ENCODE data around the gene SPOCK3.

SPOCK3 gene

DNA sequence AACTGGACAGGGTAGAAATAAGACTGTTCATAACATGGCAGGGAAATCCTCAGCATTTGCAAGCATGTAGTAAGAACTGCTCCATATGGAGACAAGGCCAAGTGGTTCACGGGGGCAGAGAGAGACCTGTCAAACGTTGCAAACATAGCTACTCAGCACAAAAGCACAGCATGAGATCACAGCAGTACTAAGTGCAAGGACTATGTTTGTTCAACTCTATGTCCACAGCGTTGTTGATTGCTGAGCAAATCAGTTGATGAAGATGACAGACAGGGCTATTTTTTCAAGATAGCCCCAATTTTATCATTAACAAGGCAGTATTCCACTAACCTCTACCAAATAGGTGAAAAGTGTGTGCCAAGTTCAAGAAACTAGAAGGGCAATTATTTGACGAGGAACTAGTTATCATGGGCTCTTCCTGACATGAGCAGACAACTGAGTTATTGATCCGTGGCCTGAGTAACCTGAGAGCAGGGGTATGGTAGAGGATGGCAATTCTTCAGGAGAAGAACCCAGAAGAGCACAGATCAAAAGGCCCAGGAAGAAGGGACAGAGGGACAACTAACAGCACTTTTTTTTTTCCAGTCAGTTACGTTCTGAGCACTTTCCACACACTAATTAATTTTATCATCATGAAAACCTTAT lies 57.4 kb downstream of the SPOCK3 start:
- no peak for DNase-seq (ENCODE audit: low read depth)

- no peak for DNase-seq (ENCODE audit: low read depth)
These were observed 62.4 kb downstream of the SPOCK3 start for GRCh38 chr4:167171928-167172327.

GRCh38 chr4:167168611-167169010 lies 65.7 kb downstream of the SPOCK3 start:
- no peak for DNase-seq (ENCODE audit: low read depth)

DNA sequence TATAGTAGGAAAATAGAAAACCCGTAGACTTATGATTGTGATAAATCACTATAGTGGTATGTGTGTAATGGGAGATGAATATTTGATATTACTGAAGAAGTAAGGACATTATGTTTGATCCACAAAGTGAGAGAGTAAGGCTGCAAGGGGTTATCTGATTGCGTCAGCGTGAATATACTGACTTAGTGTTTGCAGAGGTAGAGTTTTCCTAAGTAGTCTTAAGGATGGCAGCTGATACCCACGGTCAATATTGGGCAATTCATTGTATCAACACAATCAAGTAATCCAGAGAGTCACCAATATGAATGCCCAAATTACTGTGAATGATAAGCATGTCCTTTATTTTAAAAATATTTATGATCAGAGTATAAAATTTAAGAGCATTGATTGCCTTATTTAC lies 83.7 kb downstream of the SPOCK3 start:
- DNase-seq (ENCODE audit: low read depth): no peak

- DNase-seq (ENCODE audit: low read depth): no peak
These were observed 89.7 kb downstream of the SPOCK3 start for GRCh38 chr4:167144605-167145004.

DNA sequence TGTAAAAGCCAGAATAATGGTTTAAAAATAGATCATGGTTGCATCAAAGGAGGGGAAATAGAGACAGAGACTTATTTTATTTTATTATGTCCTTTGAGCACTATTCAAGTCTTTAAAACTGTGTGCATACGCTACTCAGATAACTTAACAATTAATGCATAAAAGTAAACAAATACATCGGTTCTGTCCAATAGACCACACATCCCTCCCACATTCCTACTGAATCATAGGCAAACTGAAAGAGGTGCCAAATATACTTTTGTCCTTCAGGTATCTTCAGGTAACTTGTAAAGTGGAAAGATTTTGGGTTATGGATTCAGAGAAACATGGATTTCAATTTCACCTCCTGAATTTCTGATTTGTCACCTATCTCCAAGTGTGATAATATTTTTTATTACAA lies 91.3 kb downstream of the SPOCK3 start:
- DNase-seq (ENCODE audit: low read depth): no peak

GRCh38 chr4:167136270-167136669 lies 98.0 kb downstream of the SPOCK3 start:
- DNase-seq (ENCODE audit: low read depth): no peak

DNA sequence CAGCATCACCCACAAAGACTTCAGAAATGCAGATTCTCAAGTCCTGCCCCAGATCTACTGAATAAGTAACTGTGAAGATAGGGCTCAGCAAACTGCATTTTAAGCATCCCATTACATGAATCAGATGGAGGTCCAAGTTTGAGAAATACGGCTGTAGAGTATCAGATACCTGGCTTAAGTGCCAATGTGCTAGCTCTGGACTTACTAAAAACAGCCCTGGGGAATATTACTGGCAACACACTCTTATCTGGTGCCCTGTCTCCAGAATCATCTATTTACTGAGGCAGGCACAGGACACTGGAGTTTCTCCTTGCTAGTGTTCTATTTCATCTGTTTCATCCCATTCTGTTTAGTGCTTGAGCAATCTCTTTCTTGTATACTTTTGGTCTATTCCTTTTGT lies 105.1 kb downstream of the SPOCK3 start:
- no peak for DNase-seq (ENCODE audit: low read depth)

GRCh38 chr4:167119392-167119791 lies 114.9 kb downstream of the SPOCK3 start:
- no peak for DNase-seq (ENCODE audit: low read depth)

DNA sequence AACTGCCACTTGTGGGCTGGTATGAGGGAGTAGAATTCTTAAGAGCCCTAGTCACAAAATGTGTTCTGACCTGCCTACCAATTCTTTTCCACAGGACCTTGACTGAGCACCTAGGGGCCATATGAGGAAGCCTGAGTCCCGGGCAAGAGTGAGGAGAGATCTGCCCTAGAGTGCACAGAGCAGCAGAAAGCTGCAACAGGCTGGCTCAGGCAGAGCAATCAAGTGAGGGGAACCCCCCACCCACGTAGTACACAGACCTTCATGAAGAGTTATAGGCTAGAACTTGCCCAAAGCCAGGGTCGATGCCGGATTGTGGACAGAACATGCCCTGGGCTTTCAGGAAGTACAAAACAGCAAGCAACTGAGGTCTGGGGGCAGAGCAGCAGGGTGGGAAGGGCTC lies 117.0 kb downstream of the SPOCK3 start:
- no peak for DNase-seq (ENCODE audit: low read depth)

DNA sequence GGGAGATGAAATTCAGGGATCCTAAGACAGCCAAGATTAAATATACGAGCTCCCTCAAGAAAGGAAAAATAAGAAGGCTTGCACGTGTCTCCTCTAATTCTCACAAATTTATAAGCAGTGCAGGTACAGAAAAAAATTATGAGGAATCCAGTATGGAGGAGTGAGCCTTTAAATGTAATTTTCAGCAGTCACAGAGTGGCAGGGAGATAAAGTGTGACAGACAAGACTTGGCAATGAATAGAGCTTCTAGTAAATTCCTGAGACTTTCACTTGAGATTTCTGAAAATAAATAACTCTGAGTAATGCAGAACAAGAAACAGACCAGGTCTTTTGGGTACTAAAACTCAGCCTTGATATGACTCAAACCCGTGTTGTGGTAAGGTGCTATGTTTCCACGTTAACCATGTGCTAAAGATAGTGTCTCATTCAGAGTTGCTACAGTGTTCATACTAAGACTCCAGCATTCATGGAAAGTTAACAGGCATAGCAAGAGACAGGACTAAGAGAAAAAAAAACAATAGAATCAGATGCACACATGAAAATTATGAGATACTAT lies 119.8 kb downstream of the SPOCK3 start:
- DNase-seq (ENCODE audit: low read depth): no peak

DNA sequence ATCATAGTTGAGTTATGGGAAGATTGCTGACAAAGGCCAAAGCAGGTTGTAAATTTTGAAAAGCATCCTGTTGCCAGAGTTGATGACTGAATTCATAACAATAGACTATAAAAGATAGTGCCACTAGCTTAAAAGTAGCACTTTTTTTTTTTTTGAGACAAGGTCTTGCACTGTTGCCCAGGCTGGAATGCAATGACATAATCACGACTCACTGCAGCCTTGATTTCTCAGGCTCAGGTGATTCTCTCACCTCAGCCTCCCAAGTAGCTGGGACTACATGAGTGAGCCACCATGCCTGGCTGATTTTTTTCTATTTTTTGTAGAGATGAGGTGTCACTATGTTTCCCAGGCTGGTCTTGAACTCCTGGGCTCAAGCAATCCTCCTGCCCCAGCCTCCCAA lies 122.7 kb downstream of the SPOCK3 start:
- no peak for DNase-seq (ENCODE audit: low read depth)

GRCh38 chr4:167111092-167111491 lies 123.2 kb downstream of the SPOCK3 start:
- no peak for DNase-seq (ENCODE audit: low read depth)

- DNase-seq (ENCODE audit: low read depth): no peak
These were observed 124.4 kb downstream of the SPOCK3 start for GRCh38 chr4:167109859-167110258.

DNA sequence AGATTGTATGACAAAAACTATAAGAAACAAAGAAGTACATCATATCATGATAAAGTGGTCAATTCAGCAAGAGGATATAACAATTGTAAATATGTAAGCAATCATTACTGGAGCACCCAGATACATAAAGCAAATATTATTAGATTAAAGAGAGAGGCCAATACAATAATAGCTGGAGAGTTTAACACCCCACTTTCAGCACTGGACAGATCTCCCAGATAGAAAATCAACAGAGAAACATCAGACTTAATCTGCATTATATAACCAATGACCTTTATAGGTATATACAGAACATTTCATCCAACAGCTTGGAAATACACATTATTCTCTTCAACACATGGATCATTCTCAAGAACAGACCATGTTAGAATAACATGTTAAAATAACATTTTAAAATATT lies 128.4 kb downstream of the SPOCK3 start:
- DNase-seq (ENCODE audit: low read depth): no peak

DNA sequence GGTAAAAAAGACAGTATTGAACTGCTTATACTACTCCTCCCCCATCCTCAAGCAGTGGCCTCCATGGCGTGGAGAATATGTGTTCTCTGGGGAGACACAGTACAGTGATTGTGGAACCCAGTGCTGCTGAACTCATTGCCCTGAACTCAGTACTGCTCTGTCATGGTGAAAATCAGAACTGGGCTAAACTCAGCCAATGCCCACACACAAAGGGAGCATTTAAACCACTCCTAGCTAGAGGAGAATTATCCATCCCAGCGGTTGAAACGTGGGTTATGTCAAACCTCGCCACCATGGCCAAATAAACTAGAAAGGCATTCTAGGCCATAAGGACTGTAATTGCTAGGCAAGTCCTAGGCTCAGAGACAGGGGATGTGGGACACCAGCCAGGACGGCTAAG lies 131.8 kb downstream of the SPOCK3 start:
- no peak for DNase-seq (ENCODE audit: low read depth)

- DNase-seq (ENCODE audit: low read depth): no peak
These were observed 133.3 kb downstream of the SPOCK3 start for GRCh38 chr4:167101035-167101434.

DNA sequence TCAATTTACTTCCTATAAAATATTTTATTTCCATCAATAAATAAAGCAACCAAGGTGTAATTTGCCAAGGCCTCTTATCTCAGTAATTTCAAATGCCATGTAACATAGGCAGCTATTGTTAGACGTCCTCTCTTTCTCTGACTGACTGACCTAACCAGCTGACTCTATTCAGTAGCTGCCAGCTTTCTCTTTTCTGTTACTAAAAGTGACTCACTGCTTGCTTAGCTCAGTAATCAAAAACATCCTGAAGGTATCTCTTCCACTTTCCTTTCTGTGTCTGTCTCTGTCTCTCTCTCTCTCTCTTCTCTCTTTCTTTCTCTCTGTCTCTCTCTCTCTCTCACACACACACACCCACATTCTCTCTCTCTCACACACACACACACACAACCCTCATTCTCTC lies 134.2 kb downstream of the SPOCK3 start:
- DNase-seq (ENCODE audit: low read depth): peak; percentile 29

DNA sequence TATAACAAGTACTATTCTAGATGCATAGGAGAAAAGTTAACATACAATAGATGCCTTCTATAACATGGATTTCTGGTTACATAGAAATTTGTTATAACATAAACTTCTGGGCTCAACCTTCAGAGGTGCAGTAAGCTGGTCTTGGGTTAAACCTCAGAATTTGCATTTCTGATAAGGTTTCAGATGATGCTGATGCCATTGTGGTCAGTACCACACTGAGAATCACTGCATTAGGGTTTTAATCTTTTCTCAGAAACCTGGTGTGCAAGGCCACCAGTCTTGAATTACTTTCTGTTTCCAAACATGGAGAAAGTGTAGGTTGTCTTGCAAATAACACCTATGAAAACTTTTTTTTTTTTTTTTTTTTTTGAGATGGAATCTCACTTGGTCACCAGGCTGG lies 146.2 kb downstream of the SPOCK3 start:
- no peak for DNase-seq (ENCODE audit: low read depth)

GRCh38 chr4:167084321-167084720 lies 150.0 kb downstream of the SPOCK3 start:
- DNase-seq (ENCODE audit: low read depth): no peak

DNA sequence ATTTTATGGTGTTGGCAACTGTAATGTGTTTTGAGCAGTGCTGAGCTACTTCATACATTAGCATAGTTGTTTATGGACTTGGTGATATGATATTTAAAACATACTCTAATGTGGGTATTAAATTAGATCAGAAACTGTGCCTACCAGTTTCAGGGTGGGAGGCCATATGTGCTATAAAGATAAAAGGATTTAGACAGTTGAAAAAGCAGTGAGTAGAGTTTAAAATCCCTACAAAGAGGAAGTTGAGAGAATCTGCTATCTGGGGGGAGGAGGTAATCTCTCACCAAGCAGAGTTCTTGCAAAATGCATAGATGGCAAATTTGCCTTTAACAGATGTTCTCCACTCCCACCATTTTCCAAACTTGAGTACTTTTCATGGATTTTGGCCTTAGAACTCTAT lies 154.5 kb downstream of the SPOCK3 start:
- no peak for DNase-seq (ENCODE audit: low read depth)

DNA sequence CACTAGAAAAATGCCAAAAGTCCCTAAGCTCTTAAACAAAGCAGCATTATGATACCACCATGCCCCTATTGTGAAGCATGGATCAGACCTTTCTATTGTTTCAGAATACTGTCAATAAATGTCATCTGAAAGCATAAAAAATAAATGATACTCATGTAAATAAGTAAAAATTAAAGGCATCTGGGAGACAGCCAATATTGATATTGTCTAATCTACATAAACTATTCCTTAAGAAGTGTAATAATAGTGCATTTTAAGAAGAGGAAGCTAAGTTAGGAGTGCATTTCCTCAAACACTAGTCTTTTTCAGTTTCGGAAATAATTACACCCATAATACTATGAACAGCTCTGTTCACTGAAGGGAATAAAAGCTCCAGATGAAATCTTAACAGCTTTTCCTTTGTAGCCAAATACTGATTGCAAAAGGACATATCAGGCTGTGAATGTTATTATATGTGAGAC lies 181.6 kb downstream of the SPOCK3 start:
- no peak for DNase-seq (ENCODE audit: low read depth)

DNA sequence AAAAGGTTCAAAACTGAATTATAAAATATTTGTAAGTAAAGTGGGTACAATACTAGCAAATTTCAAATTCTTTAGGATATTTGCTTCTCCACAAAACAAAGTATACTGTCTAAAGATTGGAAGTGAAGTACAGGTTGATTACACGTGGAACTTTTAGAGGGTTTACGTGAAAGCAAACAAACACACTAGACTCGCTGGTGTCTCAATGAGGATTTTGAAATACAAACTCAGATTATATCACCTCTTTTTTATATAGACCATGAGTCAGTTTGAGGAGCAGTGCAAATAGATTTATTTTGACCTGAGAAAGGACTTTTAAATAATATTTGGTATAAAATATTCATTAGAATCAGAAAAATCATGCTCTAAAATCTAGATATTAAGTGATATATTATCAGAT lies 185.0 kb downstream of the SPOCK3 start:
- no peak for DNase-seq (ENCODE audit: low read depth)

DNA sequence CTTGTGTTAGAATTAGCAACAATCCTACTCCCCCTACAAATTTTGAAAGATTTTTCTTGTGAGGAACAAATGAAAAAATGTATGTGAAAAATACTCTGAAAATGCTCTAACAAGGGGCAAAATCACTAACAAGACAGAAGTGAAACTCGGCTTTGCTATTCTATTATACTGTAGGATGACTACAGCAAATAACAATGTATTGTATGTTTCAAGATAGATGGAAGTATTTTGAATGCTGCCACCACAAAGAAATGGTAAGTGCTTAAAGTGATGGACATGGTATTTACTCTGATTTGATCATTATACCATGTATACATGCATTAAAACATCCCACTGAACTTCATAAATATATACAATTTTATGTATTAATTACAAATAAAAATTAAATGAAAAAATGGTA lies 192.8 kb downstream of the SPOCK3 start:
- no peak for DNase-seq (ENCODE audit: low read depth)
